NCI-H1092 (cell line): Measurements from ENCODE around the gene SH3D21.

Experiments
- DNase-seq: peaks from one replicate; lab custom pipeline; 2025; lab: John Stamatoyannopoulos, UW

SH3D21 gene

DNA sequence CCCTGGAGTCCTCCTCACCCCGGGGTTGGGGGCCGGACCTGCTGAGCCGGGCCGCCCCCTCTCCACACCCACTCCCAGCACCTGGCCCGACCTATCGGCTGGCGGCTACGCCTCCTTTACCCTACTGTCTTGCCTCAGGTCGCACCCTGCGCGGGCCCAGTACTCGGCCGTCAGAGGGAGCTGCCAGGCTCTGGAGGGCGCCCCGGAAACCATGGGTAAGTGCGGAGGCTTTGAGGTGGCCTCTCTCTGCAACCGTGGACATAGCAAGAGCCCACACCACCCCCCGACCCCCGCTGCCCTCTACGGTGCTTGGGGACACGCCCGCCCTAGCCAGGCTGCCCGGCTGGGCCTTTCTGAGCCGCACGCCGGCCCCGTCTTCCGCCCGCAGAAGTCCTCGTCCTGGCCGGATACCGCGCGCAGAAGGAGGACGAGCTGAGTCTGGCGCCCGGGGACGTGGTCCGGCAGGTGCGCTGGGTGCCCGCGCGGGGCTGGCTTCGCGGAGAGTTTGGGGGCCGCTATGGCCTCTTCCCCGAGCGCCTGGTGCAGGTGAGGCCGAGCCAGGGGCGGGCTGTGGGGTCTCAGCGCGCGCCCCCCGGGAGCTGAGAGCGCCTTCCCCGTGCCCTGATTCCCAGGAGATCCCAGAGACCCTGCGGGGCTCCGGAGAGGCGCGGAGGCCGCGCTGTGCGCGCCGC is at the start of gene SH3D21:
TSS of gene SH3D21 (plus strand) at position 159 of the 692 bp plus-strand sequence. CDS start at position 212, 53 bp downstream.
- peak; percentile 33 for DNase-seq

DNA sequence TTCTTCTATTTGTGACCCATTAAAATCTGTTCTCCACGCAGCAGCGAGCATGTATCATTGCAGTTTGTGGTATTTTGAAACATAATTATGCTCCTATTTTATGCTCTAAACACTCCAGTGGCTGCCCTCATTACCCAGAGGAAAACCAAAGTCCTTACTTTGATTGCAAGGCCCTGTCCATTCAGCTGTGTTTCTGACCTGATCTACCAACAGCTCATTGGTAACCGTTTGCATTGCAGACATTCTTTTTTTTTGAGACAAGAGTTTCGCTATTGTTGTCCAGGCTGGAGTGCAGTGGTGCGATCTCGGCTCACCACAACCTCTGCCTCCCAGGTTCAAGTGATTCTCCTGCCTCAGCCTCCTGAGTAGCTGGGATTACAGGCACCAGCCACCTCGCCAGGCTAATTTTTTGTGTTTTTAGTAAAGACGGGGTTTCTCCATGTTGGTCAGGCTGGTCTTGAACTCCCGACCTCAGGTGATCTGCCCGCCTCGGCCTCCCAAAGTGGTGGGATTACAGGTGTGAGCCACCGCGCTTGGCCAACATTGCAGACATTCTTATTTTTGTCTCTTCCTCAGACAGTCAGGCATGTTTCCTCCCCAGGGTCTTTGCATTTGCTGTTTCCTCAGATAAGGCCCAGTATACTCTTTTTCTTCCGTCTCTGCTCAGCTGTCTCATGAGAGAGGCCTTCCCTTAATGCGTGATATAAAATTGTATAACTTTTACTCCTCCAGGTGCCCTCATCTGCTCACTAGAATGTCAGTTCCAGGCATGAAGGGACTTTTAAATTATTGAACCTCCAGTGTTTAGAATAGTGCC is 49.4 kb upstream of the SH3D21 start:
- DNase-seq, result no peak

DNA sequence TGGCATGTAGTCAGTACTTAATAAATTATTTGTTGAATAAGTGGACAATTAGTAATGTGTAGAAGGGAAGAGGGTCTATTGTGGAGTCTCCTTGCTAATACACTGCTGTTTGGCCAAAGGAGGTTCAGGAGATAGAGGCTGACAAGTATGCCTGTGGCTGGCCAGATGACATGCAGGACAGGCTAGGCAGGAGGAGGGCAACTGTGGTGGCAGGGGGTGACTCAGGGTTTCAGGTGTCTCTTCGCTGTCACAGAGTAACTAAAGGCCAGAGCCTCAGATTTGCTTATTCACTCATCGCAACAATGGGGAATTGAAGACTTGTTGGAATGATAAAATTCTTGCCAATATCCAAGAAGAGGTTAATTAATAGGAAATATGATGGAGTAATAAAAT is 48.8 kb upstream of the SH3D21 start:
- DNase-seq, result no peak

DNA sequence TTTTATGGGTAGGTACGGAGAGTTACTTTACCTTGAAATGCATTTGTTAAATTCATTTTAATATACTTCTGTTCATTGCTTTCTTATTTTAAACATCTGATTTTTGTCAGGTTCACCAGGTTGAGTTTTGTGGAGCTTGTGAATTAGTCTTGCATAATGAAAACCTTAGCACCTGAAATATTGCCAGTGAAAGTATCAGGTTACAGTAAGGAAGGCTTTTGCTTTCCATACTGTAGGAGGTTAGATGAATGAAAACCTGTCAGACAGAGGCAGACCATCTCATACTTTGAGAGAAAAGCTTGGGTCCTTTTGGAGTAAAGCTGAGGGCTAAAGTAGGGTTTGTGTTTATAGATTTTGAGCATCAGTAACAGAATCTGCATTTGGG is 47.2 kb upstream of the SH3D21 start:
- no peak for DNase-seq

DNA sequence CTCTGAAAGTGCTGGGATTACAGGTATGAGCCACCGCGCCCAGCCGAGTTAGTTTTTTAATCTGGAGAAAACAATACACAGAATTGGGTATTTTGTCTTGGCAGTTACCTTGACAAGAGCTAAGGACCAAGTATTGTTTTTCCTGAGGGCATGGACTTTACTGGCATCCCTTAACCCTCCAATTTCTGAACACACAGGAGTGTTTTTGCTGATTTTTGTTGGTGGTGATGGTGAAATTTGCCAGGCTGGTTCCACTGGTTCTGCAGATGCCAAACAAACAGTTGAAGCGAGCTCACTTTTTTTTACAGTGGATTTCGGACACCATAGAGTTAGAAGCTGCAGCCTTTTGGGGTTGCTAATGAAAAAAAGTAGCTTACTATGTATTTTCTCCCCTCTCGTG is 37.2 kb upstream of the SH3D21 start:
- no peak for DNase-seq

DNA sequence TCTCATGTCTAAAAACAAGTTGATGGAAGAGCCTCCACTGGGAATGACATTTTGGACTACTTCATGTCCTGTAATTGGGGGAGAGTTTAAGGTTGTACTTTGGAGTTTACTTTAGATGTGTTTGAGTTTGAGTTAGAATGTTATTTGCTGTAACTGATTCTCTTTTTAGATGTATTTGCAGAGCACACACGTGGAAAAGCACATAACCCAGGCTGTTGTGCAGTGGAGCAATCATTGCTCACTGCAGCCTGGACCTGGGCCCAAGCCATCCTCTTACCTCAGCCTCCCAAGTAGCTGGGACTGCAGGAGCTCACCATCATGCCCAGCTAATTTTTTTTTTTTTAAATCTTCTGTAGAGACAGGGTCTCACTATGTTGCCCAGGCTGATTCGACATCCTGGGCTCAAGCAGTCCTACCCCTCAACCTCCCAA is 36.7 kb upstream of the SH3D21 start:
- no peak for DNase-seq

DNA sequence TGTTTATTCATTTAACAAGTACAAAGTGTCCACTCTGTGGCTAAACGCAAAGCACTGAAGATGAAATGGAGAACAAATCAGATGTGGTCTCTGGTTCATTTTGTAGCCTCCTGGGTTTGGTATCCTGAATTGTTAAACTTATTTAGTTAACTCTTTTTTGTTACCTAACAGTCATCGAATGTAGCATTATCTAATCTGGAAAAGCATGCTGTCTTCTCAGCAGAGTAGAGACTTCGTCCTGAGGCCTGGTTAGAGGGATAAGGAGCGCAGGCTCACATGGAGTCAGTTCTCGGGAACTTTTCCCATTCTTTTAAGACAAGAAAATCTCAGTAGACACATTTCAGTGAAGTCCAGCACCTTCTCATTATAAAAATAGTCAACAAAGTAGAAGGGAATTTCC is 33.1 kb upstream of the SH3D21 start:
- DNase-seq, result no peak

DNA sequence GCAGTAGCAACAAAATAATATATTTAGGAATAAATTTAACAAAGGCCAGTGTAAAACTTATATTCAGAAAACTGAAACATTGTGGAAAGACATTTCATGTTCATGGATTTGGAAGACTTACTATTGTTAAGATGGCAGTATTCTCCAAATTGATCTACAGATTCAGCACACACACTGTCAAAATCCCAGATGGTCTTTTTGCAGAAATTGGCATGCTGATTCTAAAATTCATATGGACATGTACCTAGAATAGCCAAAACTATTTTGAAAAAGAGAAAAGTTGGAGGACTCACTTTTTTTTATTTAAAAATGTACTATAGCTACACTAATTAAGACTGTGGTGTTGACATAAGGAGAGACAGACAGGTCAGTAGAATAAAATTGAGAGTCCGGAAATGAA is 32.0 kb upstream of the SH3D21 start:
- DNase-seq, result no peak

DNA sequence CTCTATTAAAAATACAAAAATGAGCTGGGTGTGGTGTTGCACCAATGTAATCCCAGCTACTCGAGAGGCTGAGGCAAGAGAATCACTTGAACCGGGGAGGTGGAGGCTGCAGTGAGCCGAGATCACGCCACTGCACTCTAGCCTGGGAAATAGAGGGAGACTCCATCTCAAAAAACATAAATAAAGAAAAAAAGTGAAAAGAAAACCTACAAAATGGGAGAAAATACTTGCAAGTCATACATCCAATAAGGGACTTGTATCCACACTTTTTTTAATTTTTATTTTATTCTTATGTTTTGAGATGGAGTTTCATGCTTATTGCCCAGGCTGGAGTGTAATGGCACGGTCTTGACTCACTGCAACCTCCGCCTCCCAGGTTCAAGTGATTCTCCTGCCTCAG is 29.5 kb upstream of the SH3D21 start:
- DNase-seq, result no peak

DNA sequence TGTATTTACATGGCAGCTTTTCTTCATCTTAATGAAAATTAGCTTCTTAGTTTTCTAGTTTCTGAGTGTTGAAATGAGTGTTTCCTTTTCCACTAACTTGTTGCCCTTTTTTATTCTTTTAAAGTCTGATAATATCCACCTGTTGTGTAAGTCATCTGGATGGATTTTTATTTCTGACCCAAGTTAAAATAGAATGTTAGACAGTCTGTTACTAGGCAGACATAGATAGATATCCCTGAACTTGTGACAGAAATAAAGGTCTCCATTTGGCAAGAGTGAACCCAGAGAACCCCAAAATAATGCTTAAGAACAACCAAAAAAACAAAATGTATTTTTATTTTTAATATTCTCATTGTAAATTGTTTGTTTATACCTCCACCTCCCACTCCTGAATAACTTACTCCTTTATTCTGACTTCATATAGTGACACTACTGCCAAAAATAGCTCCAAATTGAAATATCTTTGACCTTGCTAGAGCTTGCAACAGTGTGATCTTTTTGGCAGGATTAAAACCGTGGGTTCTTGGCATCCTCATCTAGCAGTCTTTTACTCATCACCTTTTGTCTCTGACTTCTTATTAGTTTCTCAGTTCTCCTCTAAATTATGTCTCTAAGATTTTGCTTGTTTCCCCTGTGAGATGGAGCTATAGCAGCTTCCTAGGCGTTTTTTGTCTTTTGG is 26.9 kb upstream of the SH3D21 start:
- no peak for DNase-seq

DNA sequence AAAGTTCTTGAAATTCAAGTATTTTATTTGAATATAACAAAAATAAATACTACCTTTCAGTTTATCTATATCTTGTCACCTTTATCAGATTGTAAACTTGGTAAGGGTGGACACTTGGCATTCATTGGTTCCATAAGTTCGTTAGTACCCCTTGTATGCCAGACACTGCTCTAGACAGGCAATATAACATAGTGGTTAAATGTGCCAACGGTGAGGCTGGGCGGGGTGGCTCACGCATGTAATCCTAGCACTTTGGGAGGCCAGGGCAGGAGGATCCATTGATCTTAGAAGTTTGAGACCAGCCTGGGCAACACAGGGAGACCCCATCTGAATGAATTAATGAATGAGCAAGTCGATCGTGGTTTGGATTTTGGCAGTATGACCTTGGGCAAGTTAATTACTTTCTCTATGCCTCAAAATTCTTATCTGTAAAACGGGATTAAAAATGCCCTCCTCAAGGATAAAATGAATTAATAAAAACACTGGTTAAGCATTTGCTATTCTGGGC is 26.3 kb upstream of the SH3D21 start:
- DNase-seq, result no peak

DNA sequence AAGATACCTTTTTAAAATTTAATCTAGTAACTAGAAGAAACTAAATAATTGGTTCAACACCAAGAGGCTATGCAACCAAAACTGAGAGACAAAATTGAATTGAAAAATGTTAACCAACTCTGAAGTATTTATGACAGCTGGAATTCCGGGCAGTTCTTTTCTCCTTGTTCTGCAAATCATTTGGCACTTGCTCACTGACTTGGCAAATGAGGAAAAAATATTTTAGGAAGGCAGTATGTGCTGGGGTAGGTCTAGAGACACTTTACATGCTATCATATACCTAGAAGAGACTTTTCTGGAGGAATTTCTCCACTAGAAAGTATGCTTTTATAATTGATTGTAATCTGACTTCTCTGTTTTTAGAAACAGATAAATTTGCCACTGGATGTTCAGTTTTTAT is 22.1 kb upstream of the SH3D21 start:
- no peak for DNase-seq

DNA sequence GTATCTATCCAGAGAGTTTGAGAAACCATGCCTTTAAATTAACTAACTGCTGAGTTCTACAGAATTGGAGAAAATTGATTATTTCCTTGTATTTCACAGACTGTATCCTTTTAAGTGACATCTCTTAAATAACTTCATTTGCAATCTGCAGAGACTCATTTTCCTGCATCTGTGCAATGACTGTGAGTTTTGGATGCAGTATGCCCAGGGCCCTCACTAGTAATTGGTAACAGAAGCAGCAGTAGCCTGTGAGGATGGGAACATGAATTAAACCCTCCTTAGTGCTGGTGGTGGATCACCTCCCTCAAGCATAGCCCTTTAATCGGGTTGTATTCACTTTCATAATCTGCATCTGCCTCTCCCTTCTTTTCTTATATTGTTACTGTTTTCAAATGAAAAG is 21.7 kb upstream of the SH3D21 start:
- no peak for DNase-seq

DNA sequence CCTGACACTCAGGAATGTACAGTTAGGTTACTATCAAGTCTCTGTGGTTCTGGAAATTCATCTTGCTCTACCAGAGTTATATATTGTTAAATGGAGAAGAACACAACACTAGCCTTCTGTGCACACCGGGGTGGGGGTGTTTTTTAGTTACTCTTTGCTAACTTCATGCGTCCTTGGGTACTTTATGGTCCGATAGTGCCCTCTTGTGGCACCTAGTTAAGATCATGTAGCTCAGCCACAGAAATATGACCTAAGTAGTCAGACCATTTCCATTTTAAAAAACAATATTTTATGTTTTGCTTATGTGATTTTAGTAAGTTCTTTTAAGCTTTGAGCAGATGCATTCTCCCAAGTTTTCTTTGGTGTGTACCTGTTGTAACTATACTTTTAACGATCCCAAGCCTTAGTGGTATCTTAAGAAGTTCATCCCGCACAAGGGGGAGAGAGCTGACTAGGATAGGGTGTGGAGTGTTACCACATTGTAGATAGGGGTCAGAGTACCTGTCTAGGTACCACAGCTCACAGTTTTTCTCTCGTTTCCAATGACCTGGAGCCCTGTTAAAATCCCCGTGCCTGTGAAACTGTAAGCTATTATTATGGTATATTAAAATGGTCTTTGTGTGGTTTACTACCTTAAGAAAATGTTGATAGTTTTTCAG is 20.6 kb upstream of the SH3D21 start:
- peak; percentile 41 for DNase-seq

DNA sequence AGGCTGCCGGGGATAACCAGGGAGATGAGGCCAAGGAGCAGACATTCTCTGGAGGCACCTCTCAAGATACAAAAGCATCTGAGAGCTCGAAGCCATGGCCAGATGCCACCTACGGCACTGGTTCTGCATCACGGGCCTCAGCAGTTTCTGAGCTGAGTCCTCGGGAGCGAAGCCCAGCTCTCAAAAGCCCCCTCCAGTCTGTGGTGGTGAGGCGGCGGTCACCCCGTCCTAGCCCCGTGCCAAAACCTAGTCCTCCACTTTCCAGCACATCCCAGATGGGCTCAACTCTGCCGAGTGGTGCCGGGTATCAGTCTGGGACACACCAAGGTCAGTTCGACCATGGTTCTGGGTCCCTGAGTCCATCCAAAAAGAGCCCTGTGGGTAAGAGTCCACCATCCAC is 19.4 kb upstream of the SH3D21 start:
- no peak for DNase-seq

DNA sequence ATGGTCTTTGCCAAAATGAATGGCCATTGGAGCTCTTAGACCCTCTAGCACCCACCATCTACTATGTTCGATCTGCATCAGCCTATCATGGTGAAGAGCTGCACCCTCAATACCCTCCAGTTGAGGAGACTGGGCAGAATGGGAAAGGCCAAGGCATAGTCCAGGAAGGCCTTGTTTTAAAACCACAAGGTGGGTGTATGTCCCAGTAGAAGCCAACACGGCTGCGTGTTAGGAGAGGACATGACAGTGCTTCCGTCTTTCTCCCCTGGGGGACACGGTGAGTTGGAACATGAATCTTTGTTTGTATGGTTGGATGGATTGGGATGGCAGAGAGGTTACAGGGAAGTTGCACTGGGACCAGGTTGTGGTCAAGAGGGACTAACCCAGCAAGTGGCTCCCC is 18.6 kb upstream of the SH3D21 start:
- no peak for DNase-seq

DNA sequence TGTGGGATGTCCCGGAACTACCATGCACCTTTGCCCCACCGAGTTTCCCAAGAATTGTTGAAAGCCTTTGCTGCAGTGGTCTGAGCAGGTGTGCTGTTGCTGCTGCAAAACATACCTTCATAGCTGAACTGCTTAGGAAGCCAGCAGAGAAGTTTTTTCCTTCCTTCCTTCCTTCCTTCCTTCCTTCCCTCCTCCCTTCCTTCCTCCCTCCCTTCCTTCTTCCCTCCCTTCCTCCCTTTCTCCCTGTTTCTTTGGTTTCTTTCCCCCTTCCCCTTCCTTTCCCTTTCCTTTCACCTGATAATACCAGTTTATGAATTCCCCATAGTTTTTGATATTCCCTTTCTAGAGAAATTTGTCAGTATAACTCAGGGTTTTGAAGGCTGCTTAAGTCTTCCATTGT is 10.8 kb upstream of the SH3D21 start:
- DNase-seq, result no peak

DNA sequence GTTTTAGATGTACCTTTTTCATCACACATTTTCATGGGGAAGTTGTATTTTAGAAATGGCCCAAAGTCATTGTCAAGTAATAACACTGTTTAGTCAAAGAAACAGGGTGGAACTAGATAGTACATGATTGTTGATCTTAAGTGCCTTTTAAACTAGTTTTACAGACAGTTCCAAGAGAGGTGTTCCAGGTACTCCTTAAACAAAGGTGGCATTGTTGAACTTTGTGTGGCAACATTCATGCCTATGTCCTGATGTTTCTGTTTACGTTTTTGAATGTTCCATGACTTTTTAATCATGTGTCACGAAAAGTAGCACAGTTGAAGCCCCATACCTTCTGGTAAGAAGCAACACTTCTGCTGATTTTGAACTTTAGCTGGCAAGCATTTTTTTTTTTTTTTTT is 9.1 kb upstream of the SH3D21 start:
- DNase-seq, result no peak

DNA sequence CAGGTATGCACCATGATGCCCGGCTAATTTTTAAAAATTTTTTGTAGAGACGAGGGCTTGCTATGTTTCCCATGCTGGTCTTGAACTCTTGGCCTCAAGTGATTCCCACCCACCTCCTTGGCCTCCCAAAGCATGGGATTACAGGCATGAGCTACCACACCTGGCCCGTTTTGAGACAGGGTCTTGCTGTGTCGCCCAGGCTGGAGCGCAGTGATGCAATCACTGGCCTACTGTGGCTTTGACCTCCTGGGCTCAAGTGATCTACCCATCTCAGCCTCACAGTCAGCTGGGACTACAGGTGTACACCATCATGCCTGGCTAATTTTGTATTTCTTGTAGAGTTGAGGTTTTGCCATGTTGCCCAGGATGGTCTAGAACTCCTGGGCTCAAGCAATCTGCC is 7.5 kb upstream of the SH3D21 start:
- no peak for DNase-seq

DNA sequence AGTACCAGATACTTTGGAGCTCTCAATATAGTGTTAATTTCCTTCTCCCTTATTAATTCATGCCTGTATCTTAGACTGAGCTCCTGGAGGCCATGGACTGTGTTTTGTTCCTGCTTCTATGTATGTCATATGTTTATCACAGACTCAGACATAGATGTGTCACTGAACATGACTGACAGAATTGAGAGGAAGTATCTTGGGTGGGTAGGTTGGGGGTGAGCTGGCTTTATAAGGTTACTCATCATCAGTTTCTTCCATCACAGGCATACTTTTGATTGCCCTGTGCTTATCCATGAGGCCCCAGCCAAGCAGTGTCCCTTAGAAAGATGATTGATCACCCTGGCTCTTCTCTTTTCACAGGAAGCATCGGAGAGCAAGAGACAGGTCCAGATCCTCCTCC is 5.6 kb upstream of the SH3D21 start:
- DNase-seq, result no peak

DNA sequence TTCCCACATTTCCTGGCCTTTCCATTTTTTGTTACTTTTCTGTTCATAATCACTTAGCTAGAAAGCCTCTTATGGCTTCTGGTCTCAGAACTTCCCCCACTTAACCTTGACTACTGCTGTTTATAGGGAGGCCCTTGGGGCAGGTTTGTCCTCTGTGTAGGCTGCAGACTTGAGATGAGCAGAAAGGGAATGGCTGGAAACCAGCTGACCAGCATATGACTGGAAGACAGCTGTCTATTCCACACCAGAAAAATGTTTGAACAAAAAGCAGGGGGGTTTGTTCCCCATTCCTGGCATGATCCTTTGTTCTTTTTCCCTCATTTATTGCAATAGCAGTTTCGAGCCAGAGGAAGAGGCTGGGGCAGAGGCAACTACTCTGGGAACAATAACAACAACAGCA is 4.9 kb upstream of the SH3D21 start:
- no peak for DNase-seq

DNA sequence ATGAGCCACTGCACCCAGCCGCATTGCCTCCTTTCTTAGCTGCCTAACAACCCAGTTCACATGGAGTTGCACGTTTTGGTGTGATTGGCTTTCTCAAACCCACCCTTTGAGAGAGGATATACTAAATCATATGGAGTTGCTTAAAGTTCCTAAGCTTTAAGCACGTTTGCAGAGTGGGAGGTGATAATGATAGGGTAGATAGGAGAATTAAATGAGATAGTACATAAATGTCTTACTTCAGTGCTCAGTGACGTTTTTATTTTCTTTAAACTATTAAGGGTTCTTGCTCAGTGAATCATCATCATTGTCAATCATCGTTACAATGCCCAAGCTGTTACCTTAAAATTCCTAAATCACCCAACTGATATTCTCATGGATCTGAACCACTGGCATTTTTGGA is 2.9 kb upstream of the SH3D21 start:
- DNase-seq, result no peak
